Measurements from ENCODE around the gene NEU3.
"Not testable (repeated sequence)": the region's sequence is repeated elsewhere in the genome, so short reads cannot be mapped to it uniquely, and the experiment has no call there.

NEU3 gene

GRCh38 chr11:74984730-74985129, 4.0 kb upstream of the NEU3 start:
- DNase-seq: no peak

- DNase-seq: peak; percentile 0
These were observed 516 bp downstream of the NEU3 start for GRCh38 chr11:74989260-74989638.

- DNase-seq: not testable (repeated sequence)
These were observed 1.4 kb downstream of the NEU3 start for GRCh38 chr11:74990150-74990549.

GRCh38 chr11:74990941-74991340, 2.2 kb downstream of the NEU3 start:
- DNase-seq: no peak

GRCh38 chr11:74992852-74993251, 4.1 kb downstream of the NEU3 start:
- no peak for DNase-seq

- DNase-seq: no peak
These were observed 12.2 kb downstream of the NEU3 start for GRCh38 chr11:75000975-75001354.

DNA sequence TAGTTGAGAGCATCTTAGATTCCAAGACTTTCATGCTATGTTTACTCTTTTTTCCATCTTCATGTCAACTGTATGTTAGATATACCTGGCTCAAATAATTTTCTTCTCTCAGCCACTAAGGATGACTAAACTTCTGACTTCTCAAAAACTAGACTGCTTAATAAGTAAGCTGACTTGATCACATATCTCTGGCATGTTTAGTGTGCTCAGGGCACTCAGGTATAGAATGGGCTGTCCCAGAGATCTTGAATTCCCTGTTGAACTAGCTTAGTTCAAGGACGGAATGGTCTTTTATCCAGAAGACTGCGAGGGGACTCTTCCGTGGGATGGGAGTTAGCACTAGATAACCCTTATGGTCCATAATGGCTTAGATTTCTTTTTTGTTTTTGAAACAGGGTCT, 13.0 kb downstream of the NEU3 start:
- no peak for DNase-seq

GRCh38 chr11:75002516-75002915, 13.8 kb downstream of the NEU3 start:
- no peak for DNase-seq

DNA sequence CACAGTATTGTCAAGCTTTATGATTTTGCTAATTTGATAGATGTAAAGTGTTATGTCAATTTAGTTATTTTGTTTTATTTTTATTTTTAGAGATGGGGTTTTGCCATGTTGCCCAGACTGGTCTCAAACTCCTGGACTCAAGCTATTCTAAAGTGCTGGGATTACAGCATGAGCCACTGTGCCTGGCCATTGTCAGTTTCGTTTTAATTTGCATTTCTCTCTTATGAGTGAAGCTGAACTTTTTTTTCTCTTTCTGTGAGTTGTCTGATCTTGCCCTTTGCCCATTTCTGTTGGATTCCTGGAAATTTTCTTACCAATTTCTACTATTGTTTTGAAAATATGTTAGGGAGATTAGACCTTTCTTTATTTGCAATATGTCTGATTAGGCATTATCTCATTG, 15.5 kb downstream of the NEU3 start:
- DNase-seq: no peak

GRCh38 chr11:75011357-75011756, 22.6 kb downstream of the NEU3 start:
- DNase-seq: no peak

DNA sequence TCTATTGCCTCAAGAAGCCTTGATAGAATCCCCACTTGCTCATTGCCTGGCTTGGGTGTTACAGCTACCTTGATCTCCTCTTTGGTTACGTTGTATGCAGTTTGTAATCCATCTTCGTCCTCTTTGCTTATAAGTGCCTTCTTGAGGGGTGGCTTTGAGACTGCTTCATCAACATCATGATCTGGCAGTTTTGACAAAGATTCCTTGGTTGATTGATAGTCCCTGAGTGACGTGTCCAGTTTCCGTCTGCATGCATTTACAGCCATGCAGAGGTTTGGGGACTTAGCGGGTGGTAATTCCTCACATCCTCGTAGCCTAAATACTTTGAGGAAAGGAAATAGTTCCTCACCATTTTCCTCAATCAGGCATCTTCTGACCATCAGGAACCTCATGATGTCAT, 23.1 kb downstream of the NEU3 start:
- no peak for DNase-seq

- DNase-seq: peak; percentile 58
These were observed 24.3 kb downstream of the NEU3 start for GRCh38 chr11:75013051-75013450.

DNA sequence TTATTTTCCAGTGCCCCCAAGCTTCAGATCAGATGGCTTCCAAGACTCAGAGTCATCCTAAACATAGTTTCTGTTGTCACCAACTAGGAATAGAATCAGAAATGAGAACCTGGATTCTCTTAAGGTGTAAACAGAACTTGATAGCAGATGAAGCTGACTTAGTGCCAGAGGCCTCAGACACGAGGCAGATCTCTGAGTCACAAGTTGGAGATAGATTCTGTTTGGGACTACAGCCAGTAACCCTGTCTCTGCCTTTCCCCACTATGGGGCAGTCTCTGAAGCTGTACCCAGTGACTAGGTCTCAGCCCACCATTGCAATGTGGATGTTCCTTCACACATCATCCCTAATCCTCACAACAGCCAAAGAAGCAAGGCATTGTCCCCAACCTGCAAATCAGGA, 25.4 kb downstream of the NEU3 start:
- DNase-seq: peak; percentile 91

DNA sequence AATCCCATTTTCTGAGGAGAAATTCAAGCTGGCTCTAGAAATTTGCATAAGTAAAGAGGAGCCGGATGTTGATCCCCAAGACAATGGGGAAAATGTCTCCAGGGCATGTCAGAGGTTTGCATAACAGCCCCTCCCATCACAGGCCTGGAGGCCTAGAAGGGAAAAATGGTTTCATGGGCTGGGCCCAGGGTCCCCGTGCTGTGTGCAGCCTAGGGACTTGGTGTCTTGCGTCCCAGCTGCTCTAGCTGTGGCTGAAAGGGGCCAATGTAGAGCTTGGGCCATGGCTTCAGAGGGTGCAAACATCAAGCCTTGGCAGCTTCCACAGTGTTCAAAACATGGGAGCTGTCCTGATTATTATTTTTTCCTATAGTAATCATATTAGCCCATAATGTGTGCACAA, 30.5 kb downstream of the NEU3 start:
- not testable (repeated sequence) for DNase-seq

DNA sequence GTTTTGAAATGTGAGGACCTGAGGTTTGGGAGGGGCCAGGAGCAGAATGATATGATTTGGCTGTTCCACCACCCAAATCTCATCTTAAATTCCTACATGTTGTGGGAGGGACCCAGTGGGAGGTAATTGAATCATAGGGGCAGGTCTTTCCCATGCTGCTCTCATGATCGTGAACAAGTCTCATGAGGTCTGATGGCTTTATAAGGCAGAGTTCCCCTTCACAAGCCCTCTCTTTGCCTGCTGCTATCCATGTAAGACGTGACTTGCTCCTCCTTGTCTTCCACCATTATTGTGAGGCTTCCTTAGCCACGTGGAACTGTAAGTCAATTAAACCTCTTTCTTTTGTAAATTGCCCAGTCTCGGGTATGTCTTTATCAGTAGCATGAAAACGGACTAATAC, 31.6 kb downstream of the NEU3 start:
- not testable (repeated sequence) for DNase-seq

DNA sequence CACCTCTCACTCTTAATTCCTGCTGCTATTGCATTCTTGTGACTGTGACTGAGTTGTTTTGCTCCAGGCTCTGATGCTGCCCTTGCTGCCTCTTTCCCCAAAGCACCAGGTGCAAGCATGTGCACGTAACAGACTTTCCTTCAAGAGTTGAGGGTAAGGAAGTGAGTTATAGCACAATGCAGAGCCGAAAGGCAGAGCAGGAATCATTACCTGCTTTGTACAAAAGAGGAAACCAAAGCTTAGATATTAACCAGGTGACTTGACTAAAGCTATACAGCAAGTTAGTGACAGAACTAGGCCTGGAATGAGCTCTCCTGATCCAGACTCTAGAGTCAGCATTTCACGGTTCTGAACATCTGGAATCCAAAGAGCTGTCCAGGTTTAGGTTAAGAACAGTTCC, 33.6 kb downstream of the NEU3 start:
- DNase-seq: no peak

DNA sequence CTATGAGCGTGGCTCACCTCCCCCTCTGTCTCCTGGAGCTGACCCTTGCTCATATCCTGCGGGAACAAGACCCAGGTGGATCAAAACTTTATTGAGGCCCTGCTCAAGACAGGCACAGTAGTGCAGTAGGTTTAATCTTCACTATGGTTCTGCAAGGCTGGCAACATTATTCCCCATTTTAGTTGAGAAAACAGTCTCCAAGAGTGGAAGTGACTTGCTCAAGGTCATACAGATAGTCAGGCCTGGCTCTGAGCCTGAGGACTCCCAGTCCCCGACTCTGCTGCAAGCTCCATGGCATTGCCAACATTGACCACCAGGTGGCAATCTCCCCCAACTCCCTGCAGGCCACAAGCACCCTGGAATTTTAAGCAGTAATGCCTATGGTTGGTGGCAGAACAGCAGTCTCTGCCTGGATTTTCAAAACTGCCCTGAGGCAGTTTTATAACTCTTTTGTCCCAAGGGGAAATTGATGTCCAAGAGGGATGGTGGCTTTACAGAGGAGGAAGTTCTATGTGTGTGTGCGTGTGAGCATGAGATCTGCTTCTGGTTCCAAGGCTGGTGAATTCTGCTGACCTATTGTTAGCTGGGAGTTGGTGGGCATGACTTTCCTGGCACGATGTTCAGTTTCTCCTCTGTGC, 34.1 kb downstream of the NEU3 start:
- peak; percentile 70 for DNase-seq

DNA sequence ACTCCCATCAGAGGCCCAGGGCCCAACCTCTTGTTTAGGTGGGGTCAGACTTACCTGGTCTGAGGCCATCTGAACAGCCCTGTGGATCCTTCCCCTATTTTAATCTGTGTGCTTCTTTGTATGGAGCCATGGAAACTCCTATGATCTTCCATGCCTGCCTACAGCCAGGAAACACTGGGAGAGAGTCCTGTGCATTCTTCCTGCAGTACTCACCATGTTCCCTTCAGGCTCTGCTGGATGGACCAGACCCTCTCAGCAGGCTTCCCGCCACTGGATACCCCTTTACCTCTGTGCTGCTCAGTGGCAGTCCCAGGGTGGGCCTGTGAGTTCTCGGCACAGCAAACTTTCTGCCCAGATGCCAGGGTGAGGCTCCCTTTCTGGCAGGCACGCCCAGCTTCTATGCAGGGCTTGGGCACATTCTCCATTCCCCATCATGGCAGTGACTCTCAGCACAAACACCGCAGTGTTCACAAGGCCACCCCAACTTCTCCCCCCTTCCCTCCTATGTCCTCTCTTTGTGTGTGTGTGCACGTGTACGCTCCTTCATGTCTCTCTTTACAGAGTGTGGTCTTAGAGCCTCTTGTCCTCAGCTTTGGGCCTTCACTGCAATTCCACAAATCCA, 34.8 kb downstream of the NEU3 start:
- no peak for DNase-seq

DNA sequence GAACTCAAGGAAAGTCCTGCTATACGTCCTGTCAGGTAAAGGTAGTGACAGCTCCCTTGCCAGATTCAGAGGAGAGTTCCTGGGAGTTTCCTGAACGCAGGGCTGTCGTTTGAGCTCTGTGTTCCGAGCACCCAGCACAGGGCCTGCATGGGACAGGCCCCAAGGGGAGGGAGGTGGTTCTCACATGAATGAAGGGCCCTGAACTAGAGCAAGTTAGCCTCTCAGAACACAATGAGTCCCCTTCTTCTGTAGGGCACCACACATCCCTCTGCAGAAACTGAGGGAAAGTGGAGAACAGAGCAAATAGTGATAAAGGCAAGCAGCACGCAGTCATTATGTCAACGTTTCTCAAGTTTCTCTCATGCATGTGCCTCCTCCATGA, 35.3 kb downstream of the NEU3 start:
- DNase-seq: no peak

GRCh38 chr11:75024764-75025211, 36.1 kb downstream of the NEU3 start:
- no peak for DNase-seq

- no peak for DNase-seq
These were observed 36.8 kb downstream of the NEU3 start for GRCh38 chr11:75025561-75025960.

DNA sequence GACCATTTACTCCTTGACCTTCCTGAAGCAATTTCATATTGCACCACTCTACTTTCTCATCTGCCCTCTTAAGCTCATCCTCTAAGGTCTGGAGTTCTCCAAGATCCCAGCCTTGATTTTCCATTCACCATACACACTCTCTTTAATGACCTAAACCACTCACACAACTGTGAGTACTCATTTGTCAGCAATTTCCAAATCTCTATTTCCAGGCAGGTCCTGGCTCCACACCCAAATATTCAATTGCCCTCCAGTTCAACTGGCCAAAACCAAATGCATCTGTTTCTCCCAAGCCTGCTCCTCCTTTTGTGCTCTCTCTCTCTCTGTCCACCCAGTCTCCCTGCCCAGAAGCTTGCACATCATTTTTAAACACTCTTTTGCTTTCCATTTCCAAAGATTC, 39.6 kb downstream of the NEU3 start:
- DNase-seq: no peak

DNA sequence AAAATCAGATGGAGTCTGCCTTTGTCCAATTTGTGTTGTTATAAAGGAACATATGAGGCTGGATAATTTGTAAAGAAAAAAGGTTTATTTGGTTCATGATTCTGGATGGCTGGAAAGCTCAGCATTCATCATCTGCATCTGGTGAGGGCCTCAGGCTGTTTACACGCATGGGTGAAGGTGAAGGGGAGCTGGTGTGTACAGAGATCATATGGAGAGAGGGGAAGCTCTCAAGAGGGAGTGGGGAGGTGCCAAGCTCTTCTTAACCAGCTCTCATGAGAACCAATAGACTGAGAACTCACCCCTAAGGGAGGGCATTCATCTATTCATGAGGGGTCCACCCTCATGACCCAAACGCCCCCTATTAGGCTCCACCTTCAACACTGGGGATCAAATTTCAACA, 40.0 kb downstream of the NEU3 start:
- no peak for DNase-seq

DNA sequence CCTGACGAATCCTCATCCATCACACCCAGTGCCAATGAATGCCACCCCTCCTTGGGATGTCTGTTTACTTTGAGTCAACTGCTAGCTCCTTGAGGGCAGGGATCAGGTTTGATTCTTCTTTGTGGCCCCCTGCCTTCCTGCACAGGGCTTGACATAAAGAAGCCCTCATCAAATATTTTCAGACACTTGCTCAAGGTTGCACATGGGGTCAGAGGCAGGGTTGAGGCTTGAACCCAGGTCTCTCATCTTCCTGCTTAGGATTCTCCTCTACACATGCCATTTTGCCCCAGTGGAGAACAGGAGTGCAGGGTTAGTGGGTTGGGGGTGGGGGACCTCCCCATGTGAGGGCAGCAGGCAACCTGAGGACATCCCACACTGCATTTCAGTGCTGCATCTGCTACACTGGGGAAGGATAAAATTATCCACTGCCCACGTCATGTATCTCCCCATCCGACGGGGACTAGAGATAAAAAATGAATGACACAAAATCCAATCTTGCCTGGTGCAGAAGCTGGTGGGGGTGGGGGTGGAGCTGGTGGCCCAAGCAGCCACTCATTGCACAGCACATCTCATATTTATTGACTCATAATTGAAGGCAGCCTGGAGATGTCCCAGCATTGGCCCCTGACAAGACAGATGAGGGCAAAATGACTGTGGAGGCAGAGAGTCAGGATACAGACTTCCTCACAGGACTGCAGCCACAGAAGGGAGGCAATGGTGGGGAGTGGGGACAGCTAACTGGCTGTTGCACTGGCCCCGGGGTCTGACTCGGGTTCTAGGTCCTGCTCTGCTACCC, 41.3 kb downstream of the NEU3 start:
- peak; percentile 45 for DNase-seq
